BLaER1 treated with 17β-estradiol and CSF1 and Interleukin-3, amounts not matched to agents 10 nM and 100 nM (cell line): Measurements from ENCODE around the gene FITM1.
A peak's percentile ranks its signal among the peaks of the same experiment; 100 is the strongest.

ENCODE experiments used
- H3K27ac ChIP-seq, 11 experiments: shearing (Covaris generic); formaldehyde crosslinking; 2 replicates each; pipeline ENCODE4 v1.8.1; 2022
- H3K27me3 ChIP-seq, 11 experiments: shearing (Covaris generic); formaldehyde crosslinking; 2 replicates each; pipeline ENCODE4 v1.8.1; 2022
- H3K36me3 ChIP-seq, 11 experiments: shearing (Covaris generic); formaldehyde crosslinking; 2 replicates each; pipeline ENCODE4 v1.8.1; 2022
- H3K4me1 ChIP-seq, 10 experiments: shearing (Covaris generic); formaldehyde crosslinking; 2 replicates each; pipeline ENCODE4 v1.8.1; 2022
- H3K4me2 ChIP-seq, 11 experiments: shearing (Covaris generic); formaldehyde crosslinking; 2 replicates each; pipeline ENCODE4 v1.8.1; 2022
- H3K4me3 ChIP-seq, 10 experiments: shearing (Covaris generic); formaldehyde crosslinking; 2 replicates each; pipeline ENCODE4 v1.8.1; 2022
- H3K9ac ChIP-seq, 11 experiments: shearing (Covaris generic); formaldehyde crosslinking; 2 replicates each; pipeline ENCODE4 v1.8.1; 2022
- H3K9me3 ChIP-seq, 11 experiments: shearing (Covaris generic); formaldehyde crosslinking; replicated peaks in 1 of 11; 2 replicates each; pipeline ENCODE4 v1.8.1; 2022
- H4K20me1 ChIP-seq, 11 experiments: shearing (Covaris generic); formaldehyde crosslinking; 2 replicates each; pipeline ENCODE4 v1.8.1; 2022
- Cebpa-rat ChIP-seq, 11 experiments: shearing (Covaris generic); IDR thresholded peaks; 2 replicates each; pipeline ENCODE4 v1.8.1; 2022

The FITM1 gene

DNA sequence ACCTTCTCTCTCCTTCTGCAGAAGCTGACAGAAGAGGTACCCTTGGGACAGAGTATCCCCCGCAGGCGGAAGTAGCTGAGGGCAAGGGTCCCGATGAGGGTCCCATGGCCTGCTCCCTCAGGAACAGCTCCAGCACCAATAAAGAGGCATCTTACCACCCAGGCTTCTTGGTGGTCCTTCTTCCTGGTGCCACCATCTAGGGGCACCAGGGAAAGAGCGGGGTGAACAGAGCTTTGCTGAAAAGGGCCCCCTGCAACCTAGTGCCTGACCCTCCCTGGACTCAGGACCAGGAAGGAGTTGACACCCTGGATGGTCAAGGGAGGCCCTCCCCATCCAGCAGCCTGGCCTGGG is 30.0 kb downstream of the FITM1 start:
- no peaks in the 10 kb centered on the region for H3K27me3 ChIP-seq
- H3K4me1 ChIP-seq, result peaks cover 25 to 55% (median 34%) of the 10 kb centered on the region in 10 experiments
- H3K27ac ChIP-seq, result peak overlapping the region in 9 of 11 experiments; percentile 48 to 97 (median 91); a peak in 19 of 22 replicates
- peak overlapping the region; percentile 74 to 100 (median 98); a peak in 20 of 22 replicates for H3K4me2 ChIP-seq
- no peak for TF ChIP-seq Cebpa-rat (IDR thresholded peaks at IDR 0.05)
- H3K4me3 ChIP-seq, result no peak overlapping the region; a peak in 1 of 20 replicates
- peaks cover 0 to 46% (median 12%) of the 10 kb centered on the region in 11 experiments; a peak in 16 of 22 replicates for H4K20me1 ChIP-seq
- peak overlapping the region; percentile 2 to 94 (median 81); a peak in 15 of 22 replicates for H3K9ac ChIP-seq
- H3K36me3 ChIP-seq, result peaks cover 73 to 91% (median 85%) of the 10 kb centered on the region in 11 experiments
- no peaks in the 10 kb centered on the region for H3K9me3 ChIP-seq

DNA sequence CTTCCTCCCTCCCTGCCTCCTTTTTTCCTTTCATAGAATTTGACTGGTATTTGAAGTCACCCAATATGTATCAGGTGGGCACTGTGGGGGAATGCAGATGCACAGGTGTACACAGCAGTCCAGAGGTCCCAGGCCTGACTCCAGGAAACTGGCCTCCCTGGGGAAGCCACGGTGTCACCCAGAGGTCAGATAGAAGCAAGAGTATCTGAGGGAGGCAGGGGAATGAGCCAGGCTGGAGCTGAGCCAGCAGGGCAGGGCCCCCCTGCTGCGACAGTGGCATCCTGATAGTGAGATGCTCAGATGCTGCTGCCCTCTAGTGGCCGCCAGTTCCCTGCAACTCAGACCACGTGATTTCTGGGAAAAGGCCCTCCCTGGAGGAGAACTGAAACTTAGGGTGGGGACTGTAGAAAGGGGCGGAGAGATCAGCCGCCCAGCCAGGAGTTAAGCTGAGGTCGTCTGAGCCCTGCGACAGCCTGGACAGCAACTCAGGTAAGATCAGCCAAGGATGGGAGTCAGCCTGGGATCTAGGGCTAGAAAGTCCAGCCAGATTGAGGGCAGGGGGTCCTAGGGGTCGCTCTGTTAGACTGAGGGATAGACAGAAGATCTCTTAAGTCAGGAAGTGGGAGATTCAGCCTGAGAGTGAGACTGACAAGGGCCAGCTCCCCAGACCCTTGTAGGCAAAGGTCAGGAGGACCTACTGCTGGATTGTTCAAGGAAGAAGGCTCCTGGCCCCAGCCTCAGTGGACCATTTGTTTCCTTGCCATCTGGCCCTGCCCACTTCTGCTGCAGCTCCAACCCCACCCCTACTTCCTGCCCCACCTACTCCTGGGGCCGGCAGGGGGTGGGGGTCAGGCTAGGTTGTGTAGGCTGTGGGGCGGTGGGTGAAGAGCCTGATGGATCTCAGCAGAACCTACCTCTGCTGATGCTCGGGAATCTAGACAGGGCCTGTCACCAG is 30.7 kb downstream of the FITM1 start, which contains the start of gene IRF9:
IRF9 (plus strand) TSS at position 416 of the 955 bp plus-strand sequence. CDS start 880 bp downstream, outside the sequence.
- Histone ChIP-seq H3K27me3 (no peaks in the 10 kb centered on the region), H3K4me1 (peaks cover 25 to 58% (median 32%) of the 10 kb centered on the region in 10 experiments), H3K9me3 (no peaks in the 10 kb centered on the region), H3K27ac (peak within 1 kb of the TSS; percentile 75 to 97 (median 86)), H4K20me1 (peaks cover 0 to 52% (median 12%) of the 10 kb centered on the region in 11 experiments; a peak in 16 of 22 replicates), H3K4me3 (peak within 1 kb of the TSS; percentile 61 to 82 (median 69)), H3K9ac (peak within 1 kb of the TSS; percentile 76 to 94 (median 90)), H3K36me3 (peaks cover 73 to 91% (median 85%) of the 10 kb centered on the region in 11 experiments), H3K4me2 (peak within 1 kb of the TSS; percentile 89 to 100 (median 98))
- no peak for TF ChIP-seq Cebpa-rat (IDR thresholded peaks at IDR 0.05)

DNA sequence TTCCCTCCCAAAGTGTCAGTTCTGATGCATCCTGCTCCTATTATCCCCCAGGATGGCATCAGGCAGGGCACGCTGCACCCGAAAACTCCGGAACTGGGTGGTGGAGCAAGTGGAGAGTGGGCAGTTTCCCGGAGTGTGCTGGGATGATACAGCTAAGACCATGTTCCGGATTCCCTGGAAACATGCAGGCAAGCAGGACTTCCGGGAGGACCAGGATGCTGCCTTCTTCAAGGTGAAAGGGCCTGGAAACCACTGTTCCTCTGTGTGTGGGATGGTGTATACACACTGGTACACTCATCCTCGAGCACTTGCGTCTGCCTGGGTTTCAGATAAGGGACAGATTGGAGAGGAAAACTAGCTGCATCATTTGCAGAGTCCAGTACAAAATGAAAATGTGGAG is 31.6 kb downstream of the FITM1 start:
- no peak for TF ChIP-seq Cebpa-rat (IDR thresholded peaks at IDR 0.05)
- Histone ChIP-seq H3K27me3 (no peaks in the 10 kb centered on the region), H3K4me2 (peak overlapping the region; percentile 89 to 100 (median 98)), H3K27ac (peak overlapping the region in 10 of 11 experiments; percentile 75 to 97 (median 88); a peak in 20 of 22 replicates), H3K4me3 (peak overlapping the region; percentile 61 to 82 (median 69); a peak in 17 of 20 replicates), H3K9ac (peak overlapping the region; percentile 76 to 94 (median 90)), H3K9me3 (no peaks in the 10 kb centered on the region), H4K20me1 (peaks cover 0 to 52% (median 12%) of the 10 kb centered on the region in 11 experiments; a peak in 15 of 22 replicates), H3K4me1 (peaks cover 25 to 67% (median 33%) of the 10 kb centered on the region in 10 experiments), H3K36me3 (peaks cover 73 to 91% (median 84%) of the 10 kb centered on the region in 11 experiments)

DNA sequence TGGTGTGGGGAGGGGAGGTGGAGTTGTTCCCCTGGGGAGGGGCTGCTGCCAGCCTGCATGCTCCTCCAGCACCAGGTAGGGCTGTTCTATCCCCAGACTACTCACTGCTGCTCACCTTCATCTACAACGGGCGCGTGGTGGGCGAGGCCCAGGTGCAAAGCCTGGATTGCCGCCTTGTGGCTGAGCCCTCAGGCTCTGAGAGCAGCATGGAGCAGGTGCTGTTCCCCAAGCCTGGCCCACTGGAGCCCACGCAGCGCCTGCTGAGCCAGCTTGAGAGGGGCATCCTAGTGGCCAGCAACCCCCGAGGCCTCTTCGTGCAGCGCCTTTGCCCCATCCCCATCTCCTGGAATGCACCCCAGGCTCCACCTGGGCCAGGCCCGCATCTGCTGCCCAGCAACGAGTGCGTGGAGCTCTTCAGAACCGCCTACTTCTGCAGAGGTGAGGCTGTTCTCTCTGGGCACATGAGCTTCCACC is 34.1 kb downstream of the FITM1 start:
- peak overlapping the region in 2 of 11 experiments; percentile 98 to 100; a peak in 2 of 22 replicates for H3K4me2 ChIP-seq
- no peak for TF ChIP-seq Cebpa-rat (IDR thresholded peaks at IDR 0.05)
- peaks cover 25 to 77% (median 36%) of the 10 kb centered on the region in 10 experiments for H3K4me1 ChIP-seq
- H3K27me3 ChIP-seq, result peaks cover 0 to 3% (median 0%) of the 10 kb centered on the region in 11 experiments; a peak in 2 of 22 replicates
- H3K4me3 ChIP-seq, result no peak overlapping the region
- H3K36me3 ChIP-seq, result peaks cover 61 to 87% (median 75%) of the 10 kb centered on the region in 11 experiments
- H3K27ac ChIP-seq, result no peak overlapping the region
- H3K9ac ChIP-seq, result 0 out of 22 replicates have a peak overlapping the region, but pooled peaks of 2 of the 11 experiments have one; percentile 13 to 91
- H4K20me1 ChIP-seq, result peaks cover 0 to 54% (median 12%) of the 10 kb centered on the region in 11 experiments; a peak in 15 of 22 replicates
- H3K9me3 ChIP-seq, result no peaks in the 10 kb centered on the region

DNA sequence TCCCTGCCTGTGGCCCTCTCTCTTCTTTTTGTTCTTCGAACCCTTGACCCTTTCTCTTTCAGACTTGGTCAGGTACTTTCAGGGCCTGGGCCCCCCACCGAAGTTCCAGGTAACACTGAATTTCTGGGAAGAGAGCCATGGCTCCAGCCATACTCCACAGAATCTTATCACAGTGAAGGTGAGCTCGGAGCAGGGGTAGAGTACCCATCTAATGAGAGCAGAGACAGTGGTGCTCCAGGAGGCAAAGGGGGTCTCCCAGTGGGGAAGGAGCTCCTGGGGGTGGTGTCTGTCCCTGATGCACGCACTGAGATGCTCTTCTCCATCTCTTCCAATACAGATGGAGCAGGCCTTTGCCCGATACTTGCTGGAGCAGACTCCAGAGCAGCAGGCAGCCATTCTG is 35.3 kb downstream of the FITM1 start:
- H3K27ac ChIP-seq, result no peak overlapping the region
- H3K27me3 ChIP-seq, result peaks cover 0 to 14% (median 4%) of the 10 kb centered on the region in 11 experiments; a peak in 15 of 22 replicates
- H3K4me3 ChIP-seq, result no peak overlapping the region
- H3K36me3 ChIP-seq, result peaks cover 49 to 87% (median 68%) of the 10 kb centered on the region in 11 experiments
- peaks cover 0 to 53% (median 4%) of the 10 kb centered on the region in 11 experiments; a peak in 10 of 22 replicates for H4K20me1 ChIP-seq
- H3K9ac ChIP-seq, result peak overlapping the region in 1 of 11 experiments; percentile 30; a peak in 2 of 22 replicates
- H3K4me1 ChIP-seq, result peaks cover 20 to 74% (median 29%) of the 10 kb centered on the region in 10 experiments
- H3K9me3 ChIP-seq, result no peaks in the 10 kb centered on the region
- no peak for TF ChIP-seq Cebpa-rat (IDR thresholded peaks at IDR 0.05)
- peak overlapping the region in 2 of 11 experiments; percentile 98 to 100; a peak in 5 of 22 replicates for H3K4me2 ChIP-seq

DNA sequence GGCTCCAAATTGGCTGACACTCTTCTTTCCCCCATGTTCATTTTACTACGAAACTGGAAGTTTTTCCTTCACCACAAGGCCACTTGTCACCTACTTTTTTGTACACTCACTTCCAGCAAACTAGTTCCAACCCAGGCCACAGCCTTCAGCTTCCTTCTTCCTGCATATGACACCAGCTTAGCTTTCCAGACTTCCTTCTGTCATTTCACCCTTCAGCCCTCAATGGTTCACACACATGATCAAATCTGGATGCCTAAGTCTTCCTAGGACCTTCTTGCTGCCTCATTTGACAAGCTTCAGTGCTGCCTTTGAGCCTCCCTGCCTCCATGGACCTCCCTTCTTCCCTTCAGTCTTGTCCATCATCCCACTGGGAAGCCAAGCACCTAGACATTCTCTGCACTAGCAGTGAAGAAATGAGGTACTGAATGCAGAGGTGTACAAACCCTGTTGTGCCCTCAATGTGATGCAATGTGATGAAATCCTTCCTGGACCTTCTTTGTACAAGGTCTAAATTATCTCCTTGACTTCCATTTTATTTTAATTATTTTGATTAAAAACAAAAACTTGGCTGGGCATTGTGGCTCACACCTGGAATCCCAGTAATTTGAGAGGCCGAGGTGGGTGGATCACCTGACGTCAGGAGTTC is 37.1 kb downstream of the FITM1 start:
- Histone ChIP-seq H3K27me3 (peaks cover 7 to 27% (median 22%) of the 10 kb centered on the region in 11 experiments; a peak in 21 of 22 replicates), H3K4me2 (peak overlapping the region in 4 of 11 experiments; percentile 18 to 100 (median 71); a peak in 5 of 22 replicates), H3K36me3 (peaks cover 42 to 88% (median 68%) of the 10 kb centered on the region in 11 experiments), H3K27ac (peak overlapping the region in 4 of 11 experiments; percentile 17 to 67 (median 54); a peak in 6 of 22 replicates), H3K4me3 (no peak overlapping the region), H3K9me3 (no peaks in the 10 kb centered on the region), H4K20me1 (peaks cover 0 to 61% (median 1%) of the 10 kb centered on the region in 11 experiments; a peak in 8 of 22 replicates), H3K9ac (peak overlapping the region in 1 of 11 experiments; percentile 30; a peak in 1 of 22 replicates), H3K4me1 (peaks cover 19 to 76% (median 31%) of the 10 kb centered on the region in 10 experiments)
- no peak for TF ChIP-seq Cebpa-rat (IDR thresholded peaks at IDR 0.05)

DNA sequence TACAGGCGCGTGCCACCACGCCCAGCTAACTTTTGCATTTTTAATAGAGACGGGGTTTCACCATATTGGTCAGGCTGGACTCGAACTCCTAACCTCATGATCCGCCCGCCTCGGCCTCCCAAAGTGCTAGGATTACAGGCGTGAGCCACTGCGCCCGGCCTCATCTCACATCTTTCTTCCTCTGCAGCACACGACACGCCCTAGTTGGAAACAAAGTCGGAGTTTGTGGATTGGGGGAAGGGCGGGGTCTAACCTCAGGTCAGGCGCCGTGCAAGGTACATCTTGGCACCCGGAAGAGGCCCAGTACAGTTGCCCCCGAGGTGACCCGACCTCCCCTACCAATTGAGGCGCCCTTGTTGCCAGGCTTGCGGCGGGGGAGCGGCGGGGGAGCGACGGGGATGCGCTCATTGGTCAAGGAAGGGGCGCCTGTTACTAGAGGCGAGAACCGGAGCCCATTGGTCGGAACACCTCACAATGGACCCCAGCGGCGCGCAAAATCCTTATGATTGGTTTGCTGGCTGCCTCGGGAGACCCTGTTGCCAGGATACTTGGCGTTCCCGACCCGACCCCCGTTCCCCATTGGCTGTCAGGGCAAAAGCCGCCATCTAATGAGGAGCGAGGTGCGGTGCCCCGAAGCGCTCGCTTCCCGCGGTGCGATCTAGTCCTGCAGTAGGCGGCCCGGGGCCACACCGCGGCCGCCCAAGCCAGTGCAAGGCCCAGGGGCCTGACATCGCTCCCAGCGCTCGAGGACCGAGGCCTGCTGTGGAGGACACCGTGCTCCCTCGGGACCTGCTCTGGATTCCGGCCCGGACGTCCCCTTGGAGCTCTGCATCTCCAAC is 41.2 kb downstream of the FITM1 start, which contains the start of gene REC8:
REC8 (plus strand) TSS at position 659 of the 839 bp plus-strand sequence. CDS start 473 bp downstream, outside the sequence.
- Histone ChIP-seq H3K4me1 (peaks cover 17 to 38% (median 26%) of the 10 kb centered on the region in 10 experiments), H3K4me2 (peak within 1 kb of the TSS; percentile 63 to 91 (median 78)), H3K9ac (peak within 1 kb of the TSS in 8 of 11 experiments; percentile 6 to 50 (median 34); a peak in 10 of 22 replicates), H3K36me3 (peaks cover 6 to 88% (median 35%) of the 10 kb centered on the region in 11 experiments), H3K27me3 (peaks cover 7 to 28% (median 24%) of the 10 kb centered on the region in 11 experiments; a peak in 21 of 22 replicates), H3K27ac (peak within 1 kb of the TSS in 2 of 11 experiments; percentile 18 to 35; a peak in 2 of 22 replicates), H3K4me3 (peak within 1 kb of the TSS in 8 of 10 experiments; percentile 41 to 65 (median 54); a peak in 16 of 20 replicates), H4K20me1 (peaks cover 0 to 37% (median 0%) of the 10 kb centered on the region in 11 experiments; a peak in 5 of 22 replicates), H3K9me3 (no peaks in the 10 kb centered on the region)
- TF ChIP-seq Cebpa-rat (IDR thresholded peaks at IDR 0.05), result no peak
